ENCODE results near the gene PRR15L.

- TF ChIP-seq, protein P1, sequence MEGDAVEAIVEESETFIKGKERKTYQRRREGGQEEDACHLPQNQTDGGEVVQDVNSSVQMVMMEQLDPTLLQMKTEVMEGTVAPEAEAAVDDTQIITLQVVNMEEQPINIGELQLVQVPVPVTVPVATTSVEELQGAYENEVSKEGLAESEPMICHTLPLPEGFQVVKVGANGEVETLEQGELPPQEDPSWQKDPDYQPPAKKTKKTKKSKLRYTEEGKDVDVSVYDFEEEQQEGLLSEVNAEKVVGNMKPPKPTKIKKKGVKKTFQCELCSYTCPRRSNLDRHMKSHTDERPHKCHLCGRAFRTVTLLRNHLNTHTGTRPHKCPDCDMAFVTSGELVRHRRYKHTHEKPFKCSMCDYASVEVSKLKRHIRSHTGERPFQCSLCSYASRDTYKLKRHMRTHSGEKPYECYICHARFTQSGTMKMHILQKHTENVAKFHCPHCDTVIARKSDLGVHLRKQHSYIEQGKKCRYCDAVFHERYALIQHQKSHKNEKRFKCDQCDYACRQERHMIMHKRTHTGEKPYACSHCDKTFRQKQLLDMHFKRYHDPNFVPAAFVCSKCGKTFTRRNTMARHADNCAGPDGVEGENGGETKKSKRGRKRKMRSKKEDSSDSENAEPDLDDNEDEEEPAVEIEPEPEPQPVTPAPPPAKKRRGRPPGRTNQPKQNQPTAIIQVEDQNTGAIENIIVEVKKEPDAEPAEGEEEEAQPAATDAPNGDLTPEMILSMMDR (conservative IDR thresholded peaks at IDR 0.05 in 1 of 2, IDR thresholded peaks at IDR 0.05 in 1 of 2; ENCODE audit: extremely low read depth in 1 of 2, insufficient read depth in 1 of 2, low read depth in 1 of 2, low read length in 2 of 2) = no peak
- TF ChIP-seq EZH2 (IDR thresholded peaks at IDR 0.05; ENCODE audit: borderline replicate concordance, low read length) = no peak
These were observed 22.8 kb downstream of the PRR15L start for GRCh38 chr17:47934856-47935255.

Measured in mammary epithelial cell (primary cell).